KMS-11 (cell line): ENCODE measurements around the gene APOBEC3C.

Experiments
- H2AFZ ChIP-seq: fragments of 200-600 bp; sonication (generic); 2 replicates; pipeline ENCODE4 v1.6.1; 2016; ENCODE audit warnings: antibody characterized with exemption, mixed run types, low read depth
- H3K27ac ChIP-seq: fragments of 200-600 bp; sonication (generic); 2 replicates; pipeline ENCODE4 v1.6.1; 2016; ENCODE audit warnings: mild to moderate bottlenecking, mixed run types
- H3K27me3 ChIP-seq: fragments of 200-600 bp; sonication (generic); 2 replicates; pipeline ENCODE4 v1.6.1; 2017; ENCODE audit warnings: mild to moderate bottlenecking, low read depth, mixed run types, moderate library complexity; ENCODE audit not compliant: insufficient read depth
- H3K36me3 ChIP-seq: fragments of 200-600 bp; sonication (generic); 2 replicates; pipeline ENCODE4 v1.6.1; 2017; ENCODE audit warnings: mild to moderate bottlenecking, mixed run types; ENCODE audit not compliant: insufficient read depth
- H3K4me1 ChIP-seq: fragments of 200-600 bp; sonication (generic); 2 replicates; pipeline ENCODE4 v1.6.1; 2016; ENCODE audit warnings: mild to moderate bottlenecking, low read depth, mixed run types; ENCODE audit not compliant: poor library complexity, severe bottlenecking
- H3K4me2 ChIP-seq: fragments of 200-600 bp; sonication (generic); 2 replicates; pipeline ENCODE4 v1.7.0; 2016; ENCODE audit warnings: mild to moderate bottlenecking, mixed run types
- H3K4me3 ChIP-seq: fragments of 200-600 bp; sonication (generic); IDR thresholded peaks from 2 replicates; pipeline ENCODE4 v1.6.1; 2017; ENCODE audit warnings: low read depth, low read length, mixed read lengths; ENCODE audit not compliant: insufficient read depth
- H3K79me2 ChIP-seq: fragments of 200-600 bp; sonication (generic); 2 replicates; pipeline ENCODE4 v1.6.1; 2016; ENCODE audit warnings: low read depth, mixed run types; ENCODE audit not compliant: insufficient read depth
- H3K9ac ChIP-seq: fragments of 200-600 bp; sonication (generic); 2 replicates; pipeline ENCODE4 v1.6.1; 2016; ENCODE audit warnings: mild to moderate bottlenecking, mixed run types
- H4K20me1 ChIP-seq: fragments of 200-600 bp; sonication (generic); 2 replicates; pipeline ENCODE4 v1.6.1; 2016; ENCODE audit warnings: mild to moderate bottlenecking, mixed run types; ENCODE audit not compliant: insufficient read depth
- TF ChIP-seq, protein P1 (sequence below): fragments of 200-600 bp; sonication (generic); conservative IDR thresholded peaks from 2 replicates; pipeline ENCODE4 v1.6.1; 2017; ENCODE audit warnings: low read depth, mild to moderate bottlenecking, antibody characterized with exemption, low read length, moderate library complexity, mixed read lengths

APOBEC3C gene

DNA sequence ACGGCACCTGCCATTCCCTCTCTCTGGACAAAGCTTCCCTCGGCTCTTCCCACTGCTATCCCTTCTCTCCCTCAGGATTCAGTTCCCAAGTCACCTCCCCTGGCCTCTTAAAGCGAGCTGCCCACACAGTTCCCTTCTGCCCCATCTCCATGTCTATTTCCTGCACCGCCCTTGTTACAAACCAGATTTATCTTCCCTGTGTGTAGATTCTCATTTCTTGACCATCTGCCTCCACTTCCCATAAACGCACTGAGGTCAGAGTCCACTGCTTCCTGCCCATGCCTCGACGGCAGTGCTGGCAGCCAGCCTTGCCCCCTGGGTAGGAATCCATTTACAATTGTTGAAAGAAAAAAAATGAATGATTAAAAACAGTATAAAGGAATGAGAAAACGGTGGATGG is 43.5 kb upstream of the APOBEC3C start:
- no peaks in the 10 kb centered on the region for H3K36me3 ChIP-seq
- TF ChIP-seq, protein P1, sequence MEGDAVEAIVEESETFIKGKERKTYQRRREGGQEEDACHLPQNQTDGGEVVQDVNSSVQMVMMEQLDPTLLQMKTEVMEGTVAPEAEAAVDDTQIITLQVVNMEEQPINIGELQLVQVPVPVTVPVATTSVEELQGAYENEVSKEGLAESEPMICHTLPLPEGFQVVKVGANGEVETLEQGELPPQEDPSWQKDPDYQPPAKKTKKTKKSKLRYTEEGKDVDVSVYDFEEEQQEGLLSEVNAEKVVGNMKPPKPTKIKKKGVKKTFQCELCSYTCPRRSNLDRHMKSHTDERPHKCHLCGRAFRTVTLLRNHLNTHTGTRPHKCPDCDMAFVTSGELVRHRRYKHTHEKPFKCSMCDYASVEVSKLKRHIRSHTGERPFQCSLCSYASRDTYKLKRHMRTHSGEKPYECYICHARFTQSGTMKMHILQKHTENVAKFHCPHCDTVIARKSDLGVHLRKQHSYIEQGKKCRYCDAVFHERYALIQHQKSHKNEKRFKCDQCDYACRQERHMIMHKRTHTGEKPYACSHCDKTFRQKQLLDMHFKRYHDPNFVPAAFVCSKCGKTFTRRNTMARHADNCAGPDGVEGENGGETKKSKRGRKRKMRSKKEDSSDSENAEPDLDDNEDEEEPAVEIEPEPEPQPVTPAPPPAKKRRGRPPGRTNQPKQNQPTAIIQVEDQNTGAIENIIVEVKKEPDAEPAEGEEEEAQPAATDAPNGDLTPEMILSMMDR, result no peak
- no peak overlapping the region for H3K27ac ChIP-seq
- H3K4me2 ChIP-seq, result no peak overlapping the region
- no peaks in the 10 kb centered on the region for H3K4me1 ChIP-seq
- H3K27me3 ChIP-seq, result no peaks in the 10 kb centered on the region
- no peak overlapping the region for H2AFZ ChIP-seq
- H4K20me1 ChIP-seq, result no peaks in the 10 kb centered on the region
- no peak overlapping the region for H3K9ac ChIP-seq
- H3K4me3 ChIP-seq, result no peak overlapping the region
- no peaks in the 10 kb centered on the region for H3K79me2 ChIP-seq

DNA sequence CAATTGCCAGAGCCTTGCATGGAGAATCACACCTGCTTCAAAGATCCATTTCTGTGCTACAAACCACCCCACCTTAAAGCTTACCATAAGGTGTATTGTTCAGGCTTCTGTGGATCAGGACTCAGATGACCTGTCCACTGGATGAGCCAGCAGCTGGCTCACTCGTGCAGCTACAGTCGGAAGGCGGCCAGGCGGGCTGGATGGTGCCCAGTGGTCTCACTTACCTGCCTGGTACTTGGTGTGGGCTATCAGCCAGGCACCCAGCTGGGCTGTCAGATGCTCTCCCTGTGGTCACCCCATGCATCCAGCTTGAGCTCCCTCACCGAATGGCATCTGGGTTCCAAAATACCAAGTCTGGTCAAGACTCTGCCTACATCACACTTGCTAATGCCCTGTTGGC is 42.9 kb upstream of the APOBEC3C start:
- TF ChIP-seq, protein P1, result no peak
- Histone ChIP-seq H4K20me1 (no peaks in the 10 kb centered on the region), H3K36me3 (no peaks in the 10 kb centered on the region), H3K4me2 (no peak overlapping the region), H3K4me1 (no peaks in the 10 kb centered on the region), H3K27me3 (no peaks in the 10 kb centered on the region), H3K27ac (no peak overlapping the region), H3K9ac (no peak overlapping the region), H3K4me3 (no peak overlapping the region), H2AFZ (no peak overlapping the region), H3K79me2 (no peaks in the 10 kb centered on the region)

DNA sequence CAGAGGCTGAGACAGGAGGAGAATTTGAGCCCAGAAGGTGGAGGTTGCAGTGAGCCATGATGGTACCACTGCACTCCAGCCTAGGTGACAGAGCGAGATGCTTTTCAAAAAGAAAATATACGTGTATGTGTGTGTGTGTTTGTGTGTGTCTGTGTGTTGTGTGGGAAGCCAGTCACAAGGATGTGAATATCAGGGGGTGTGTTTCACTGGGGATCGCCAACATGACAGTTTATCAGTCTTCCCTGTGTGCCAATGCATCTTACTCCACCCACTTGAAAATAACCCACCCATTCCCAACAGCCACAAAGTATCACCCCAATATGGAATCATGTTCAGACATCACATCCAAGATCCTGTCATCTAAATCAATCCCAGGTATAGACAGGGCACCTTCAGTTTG is 42.3 kb upstream of the APOBEC3C start:
- H3K9ac ChIP-seq, result no peak overlapping the region
- TF ChIP-seq, protein P1, result no peak
- no peak overlapping the region for H3K4me3 ChIP-seq
- H3K4me1 ChIP-seq, result no peaks in the 10 kb centered on the region
- no peak overlapping the region for H3K27ac ChIP-seq
- H3K4me2 ChIP-seq, result no peak overlapping the region
- no peaks in the 10 kb centered on the region for H3K79me2 ChIP-seq
- H2AFZ ChIP-seq, result no peak overlapping the region
- H3K27me3 ChIP-seq, result no peaks in the 10 kb centered on the region
- no peaks in the 10 kb centered on the region for H4K20me1 ChIP-seq
- H3K36me3 ChIP-seq, result no peaks in the 10 kb centered on the region

DNA sequence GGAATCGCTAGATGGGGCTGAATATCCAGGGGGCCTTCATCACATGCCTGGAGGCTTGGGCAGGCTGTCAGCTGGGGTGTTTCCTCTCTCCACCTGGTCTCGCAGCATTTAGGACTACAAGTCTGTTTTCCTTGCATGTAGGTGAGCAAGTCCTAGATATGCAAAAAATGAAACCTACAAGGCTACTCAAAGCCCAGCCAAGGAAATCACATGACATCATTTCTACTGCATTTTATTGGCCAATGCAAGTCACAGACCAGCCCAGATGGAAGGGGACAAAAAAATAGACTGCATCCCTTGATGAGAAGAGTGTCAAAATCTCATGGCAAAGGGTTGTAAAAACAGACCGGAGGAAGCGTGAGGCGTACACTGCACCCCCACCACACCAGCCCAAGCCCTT is 41.5 kb upstream of the APOBEC3C start:
- no peak overlapping the region for H3K27ac ChIP-seq
- H3K27me3 ChIP-seq, result no peaks in the 10 kb centered on the region
- TF ChIP-seq, protein P1, result no peak
- no peak overlapping the region for H3K9ac ChIP-seq
- H3K4me2 ChIP-seq, result no peak overlapping the region
- H3K79me2 ChIP-seq, result no peaks in the 10 kb centered on the region
- H3K4me1 ChIP-seq, result no peaks in the 10 kb centered on the region
- no peaks in the 10 kb centered on the region for H3K36me3 ChIP-seq
- no peaks in the 10 kb centered on the region for H4K20me1 ChIP-seq
- H3K4me3 ChIP-seq, result no peak overlapping the region
- H2AFZ ChIP-seq, result no peak overlapping the region
